ENCODE measurements around the gene CIAO1.

CIAO1 gene

GRCh38 chr2:96250188-96250587, 15.8 kb upstream of the CIAO1 start:
- DNase-seq (ENCODE audit: low read depth) = no peak

GRCh38 chr2:96251721-96252292, 14.2 kb upstream of the CIAO1 start:
- peak; percentile 93 for DNase-seq (ENCODE audit: low read depth)

DNA sequence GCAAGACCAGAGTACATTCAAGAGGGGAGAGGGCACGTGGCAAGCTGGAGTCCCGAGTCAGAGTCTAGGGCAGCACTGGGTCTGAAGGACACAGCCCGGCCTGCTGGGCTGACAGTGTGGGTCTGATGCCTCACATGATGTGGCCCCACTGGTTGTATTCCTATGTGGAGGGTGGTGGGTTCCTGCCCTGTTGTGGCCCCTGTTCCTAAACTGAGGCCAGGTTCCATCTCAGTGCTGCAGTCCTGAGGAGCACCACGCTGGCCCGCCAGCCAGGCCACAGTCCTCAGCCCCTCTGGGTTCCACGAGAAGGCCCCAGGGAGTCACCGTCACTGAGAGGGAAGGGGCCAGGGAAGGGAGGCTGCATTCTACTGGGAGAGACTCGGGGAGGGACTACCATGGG, 13.5 kb upstream of the CIAO1 start:
- DNase-seq (ENCODE audit: low read depth) = no peak

DNA sequence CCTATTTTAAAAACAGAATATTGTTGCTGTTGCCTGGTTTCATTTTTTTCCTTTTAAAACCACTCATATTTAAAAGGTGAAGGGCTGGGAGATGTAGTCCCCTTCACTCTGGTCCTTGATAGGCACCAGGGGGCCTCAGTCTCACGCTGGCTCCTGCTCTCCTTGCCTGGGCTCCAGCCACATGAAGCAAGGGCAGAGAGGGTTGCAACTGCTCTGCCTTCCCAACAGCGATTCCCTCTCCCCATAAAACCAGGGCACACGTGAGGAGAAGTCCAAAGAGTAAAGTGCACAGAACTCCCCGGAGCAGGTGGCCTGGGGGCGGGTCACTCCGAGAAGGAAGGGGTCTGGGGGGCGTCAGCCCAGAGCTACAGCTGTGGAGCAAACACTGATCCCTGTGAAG, 13.0 kb upstream of the CIAO1 start:
- no peak for DNase-seq (ENCODE audit: low read depth)

DNA sequence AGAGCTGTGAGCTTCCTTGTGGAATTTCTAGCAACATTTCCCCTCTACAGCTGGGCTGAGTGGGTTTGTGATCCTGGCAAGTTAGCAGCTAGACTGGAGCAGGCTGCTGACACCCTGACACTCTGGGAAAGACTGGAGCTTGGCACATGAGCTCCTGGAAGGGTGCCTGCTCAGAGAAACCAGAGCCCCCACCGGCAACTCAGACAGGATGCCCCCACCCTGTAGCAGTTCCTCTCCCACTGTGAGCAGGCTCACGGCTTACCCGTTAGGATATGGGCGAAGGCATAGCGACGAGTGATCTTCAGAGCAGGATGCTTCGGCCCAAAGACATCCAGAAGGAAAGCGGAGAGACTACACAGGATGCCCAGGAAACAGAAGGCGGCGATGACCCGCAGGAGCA, 11.5 kb upstream of the CIAO1 start:
- no peak for DNase-seq (ENCODE audit: low read depth)

GRCh38 chr2:96256611-96257113, 9.4 kb upstream of the CIAO1 start:
- DNase-seq (ENCODE audit: low read depth) = no peak

DNA sequence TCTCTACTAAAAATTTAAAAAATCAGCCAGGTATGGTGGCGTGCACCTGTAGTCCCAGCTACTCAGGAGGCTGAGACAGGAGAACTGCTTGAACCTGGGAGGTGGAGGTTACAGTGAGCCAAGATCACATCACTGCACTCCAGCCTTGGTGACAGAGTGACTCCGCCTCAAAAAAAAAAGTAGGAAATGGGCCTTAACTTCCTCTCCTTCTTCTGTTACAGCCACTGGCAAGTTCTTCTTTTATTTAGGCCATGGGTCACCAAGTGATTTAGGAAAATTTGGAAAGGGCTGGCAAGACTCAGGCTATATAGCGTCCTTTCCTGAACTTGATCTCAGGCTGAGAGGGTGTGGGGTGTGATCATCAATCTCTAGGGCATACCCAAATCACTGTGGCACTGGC, 8.3 kb upstream of the CIAO1 start:
- peak; percentile 37 for DNase-seq (ENCODE audit: low read depth)

- DNase-seq (ENCODE audit: low read depth) = peak; percentile 59
These were observed 7.6 kb upstream of the CIAO1 start for GRCh38 chr2:96258166-96259022.

GRCh38 chr2:96259497-96259921, 6.5 kb upstream of the CIAO1 start:
- no peak for DNase-seq (ENCODE audit: low read depth)

DNA sequence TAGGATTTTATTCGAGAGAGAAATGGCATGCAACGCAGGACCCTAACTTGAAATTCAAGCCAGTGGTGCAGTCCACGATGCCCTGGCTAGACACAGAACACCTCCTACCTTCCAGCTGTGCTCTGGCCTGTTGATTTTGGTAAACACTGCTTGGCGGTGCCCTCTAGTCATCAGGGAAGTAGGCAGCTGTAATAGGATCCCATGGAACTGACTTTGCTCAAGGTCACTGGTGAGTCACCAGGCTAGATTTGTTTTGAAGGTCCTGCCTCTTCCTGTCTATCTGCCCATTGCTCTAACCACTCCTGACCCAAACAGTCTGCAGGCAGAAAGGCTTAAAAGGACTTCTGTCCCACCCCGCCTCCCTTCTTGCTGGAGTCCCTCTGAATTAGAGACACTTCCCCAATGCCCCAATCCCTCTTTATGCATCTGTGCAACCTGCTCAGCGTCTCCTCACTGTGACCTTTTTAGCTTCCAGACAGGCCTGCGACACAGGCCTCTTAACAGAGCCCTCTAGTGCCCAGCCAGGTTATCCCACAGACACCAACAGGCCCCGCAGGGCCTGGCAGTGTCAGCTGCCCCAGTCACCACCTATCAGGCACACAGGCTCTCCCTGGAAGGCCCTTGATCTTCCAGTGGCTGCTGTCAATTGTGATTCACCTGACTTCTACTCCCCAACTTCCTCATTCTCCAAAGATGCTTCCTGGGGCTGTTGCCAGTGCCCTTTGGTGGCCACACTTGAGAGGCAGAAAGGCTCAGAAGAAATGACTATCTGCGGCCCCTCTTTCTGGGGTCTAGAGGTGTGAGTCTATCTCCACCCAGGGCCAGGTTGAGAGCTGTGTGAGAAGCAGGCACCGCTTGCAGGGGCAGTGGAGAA, 5.4 kb upstream of the CIAO1 start:
- peak; percentile 87 for DNase-seq (ENCODE audit: low read depth)

GRCh38 chr2:96261328-96262003, 4.6 kb upstream of the CIAO1 start:
- DNase-seq (ENCODE audit: low read depth) = no peak

DNA sequence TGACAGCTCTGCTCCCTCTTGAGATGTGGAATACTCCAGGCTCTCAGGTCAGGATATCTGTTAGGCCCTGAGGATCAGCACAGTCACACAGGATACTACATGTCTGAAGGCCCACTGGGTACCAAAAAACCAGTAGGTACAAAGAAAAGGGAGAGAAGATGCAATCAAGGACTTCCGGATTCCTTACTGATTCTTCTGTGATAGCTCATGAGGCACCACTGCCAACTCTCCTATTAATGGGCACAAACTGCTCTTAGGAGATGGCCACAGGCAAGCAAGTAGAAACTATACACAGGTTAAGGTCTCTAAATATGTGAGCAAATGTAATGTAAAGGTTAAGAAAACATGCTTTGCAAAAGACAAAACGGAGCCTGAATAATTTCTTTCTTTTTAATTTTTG, 3.7 kb upstream of the CIAO1 start:
- DNase-seq (ENCODE audit: low read depth) = peak; percentile 42

- DNase-seq (ENCODE audit: low read depth) = no peak
These were observed 1.9 kb upstream of the CIAO1 start for GRCh38 chr2:96264086-96264485.

DNA sequence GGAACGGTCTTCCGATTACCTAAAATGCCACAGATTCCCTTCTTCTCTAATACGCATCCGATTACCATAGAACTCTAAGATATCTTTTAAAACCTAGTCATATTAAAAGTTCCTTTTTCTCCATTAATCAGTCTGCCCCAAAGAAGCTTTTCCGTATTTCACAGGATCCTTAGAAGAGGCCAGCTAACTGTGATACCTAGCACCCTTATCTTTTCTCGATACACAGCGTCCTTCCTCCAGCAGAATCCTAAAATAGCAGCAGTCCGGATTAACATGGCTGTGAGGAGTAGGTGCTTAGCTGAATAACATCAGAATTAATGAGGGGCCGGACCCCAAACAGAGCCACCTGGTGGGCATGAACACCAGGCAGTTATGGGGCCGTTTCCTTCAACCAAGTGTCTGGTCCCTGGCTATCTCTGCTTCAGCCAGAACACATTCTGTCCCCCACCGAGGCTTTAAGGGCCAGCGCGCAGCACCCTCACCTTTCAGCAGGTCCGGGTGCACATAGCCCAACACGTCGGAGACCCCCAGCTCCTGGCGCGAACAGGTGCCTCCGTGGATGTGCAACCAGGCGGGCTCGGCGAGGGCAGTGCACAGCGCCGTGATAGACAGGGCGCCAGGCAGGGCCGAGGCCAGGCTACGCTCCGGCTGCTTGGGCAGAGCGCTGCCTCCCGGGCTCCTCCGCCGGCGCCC, 1.2 kb upstream of the CIAO1 start:
- DNase-seq (ENCODE audit: low read depth) = no peak

GRCh38 chr2:96265349-96265839, 631 bp upstream of the CIAO1 start:
- peak; percentile 22 for DNase-seq (ENCODE audit: low read depth)

DNA sequence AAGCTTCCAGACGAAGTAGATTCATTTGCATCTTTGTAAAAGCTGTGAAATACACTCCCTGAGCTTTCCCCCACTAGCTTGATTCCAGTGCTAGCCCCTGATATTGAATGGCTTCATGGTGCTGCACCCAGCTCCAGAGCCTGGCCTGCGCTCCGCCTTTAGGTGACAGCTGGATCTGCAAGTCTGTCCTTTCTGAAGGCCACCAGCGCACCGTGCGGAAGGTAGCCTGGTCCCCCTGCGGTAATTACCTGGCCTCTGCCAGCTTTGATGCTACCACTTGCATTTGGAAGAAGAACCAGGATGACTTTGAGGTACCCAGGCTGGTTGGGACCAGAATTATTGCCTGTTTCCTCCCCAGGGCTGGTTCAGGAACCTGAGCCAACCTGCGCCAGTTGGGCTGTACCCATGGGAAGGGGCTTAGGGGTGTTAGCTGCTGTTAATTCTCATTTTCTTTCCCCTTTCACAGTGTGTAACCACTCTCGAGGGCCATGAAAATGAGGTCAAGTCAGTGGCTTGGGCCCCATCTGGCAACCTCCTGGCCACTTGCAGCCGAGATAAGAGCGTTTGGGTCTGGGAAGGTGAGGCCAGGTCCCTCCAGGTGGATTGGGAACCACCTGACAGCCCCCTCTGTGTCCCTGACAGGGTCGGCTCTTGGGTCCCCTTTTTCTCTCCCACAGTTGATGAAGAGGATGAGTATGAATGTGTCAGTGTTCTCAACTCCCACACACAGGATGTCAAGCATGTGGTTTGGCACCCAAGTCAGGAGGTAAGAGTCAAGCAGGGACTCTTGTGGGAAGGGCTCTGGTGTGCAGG, 1.3 kb downstream of the CIAO1 start:
- peak; percentile 21 for DNase-seq (ENCODE audit: low read depth)

DNA sequence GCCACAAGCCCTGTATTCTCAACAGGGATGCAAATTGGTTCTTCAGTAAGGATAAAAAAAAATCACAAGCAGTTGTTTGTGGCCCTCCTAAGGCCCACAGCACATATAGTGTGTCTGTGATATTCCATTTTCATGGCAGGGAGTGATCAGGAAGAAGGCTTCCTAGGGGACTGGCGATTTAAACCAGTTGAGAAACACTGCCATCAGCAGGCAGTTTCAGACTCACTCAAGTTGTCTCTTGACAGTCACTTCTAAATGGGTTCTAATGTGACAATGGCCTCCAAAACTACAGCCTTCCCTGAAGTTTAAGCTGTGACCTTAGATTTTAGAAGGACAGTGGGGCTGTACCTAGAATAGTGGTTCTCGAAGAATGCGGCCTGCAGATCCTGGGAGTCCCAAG, 6.0 kb downstream of the CIAO1 start:
- DNase-seq (ENCODE audit: low read depth) = no peak

DNA sequence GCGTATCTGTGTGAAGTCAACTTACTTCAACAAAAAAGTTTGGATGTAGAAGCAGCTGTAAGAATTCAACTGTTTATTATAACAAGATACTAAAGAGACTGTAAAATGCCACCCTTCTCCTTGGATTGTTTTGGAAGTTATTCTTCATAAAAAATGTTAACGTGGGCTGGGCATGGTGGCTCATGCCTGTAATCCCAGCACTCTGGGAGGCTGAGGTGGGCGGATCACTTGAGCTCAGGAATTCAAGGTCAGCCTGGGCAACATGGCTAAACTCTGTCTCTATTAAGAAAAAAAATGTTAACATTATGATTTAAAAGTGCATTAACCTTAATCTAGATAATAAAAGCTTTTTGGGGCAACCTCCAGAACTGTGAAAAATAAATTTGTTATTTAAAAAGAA, 7.7 kb downstream of the CIAO1 start:
- no peak for DNase-seq (ENCODE audit: low read depth)

DNA sequence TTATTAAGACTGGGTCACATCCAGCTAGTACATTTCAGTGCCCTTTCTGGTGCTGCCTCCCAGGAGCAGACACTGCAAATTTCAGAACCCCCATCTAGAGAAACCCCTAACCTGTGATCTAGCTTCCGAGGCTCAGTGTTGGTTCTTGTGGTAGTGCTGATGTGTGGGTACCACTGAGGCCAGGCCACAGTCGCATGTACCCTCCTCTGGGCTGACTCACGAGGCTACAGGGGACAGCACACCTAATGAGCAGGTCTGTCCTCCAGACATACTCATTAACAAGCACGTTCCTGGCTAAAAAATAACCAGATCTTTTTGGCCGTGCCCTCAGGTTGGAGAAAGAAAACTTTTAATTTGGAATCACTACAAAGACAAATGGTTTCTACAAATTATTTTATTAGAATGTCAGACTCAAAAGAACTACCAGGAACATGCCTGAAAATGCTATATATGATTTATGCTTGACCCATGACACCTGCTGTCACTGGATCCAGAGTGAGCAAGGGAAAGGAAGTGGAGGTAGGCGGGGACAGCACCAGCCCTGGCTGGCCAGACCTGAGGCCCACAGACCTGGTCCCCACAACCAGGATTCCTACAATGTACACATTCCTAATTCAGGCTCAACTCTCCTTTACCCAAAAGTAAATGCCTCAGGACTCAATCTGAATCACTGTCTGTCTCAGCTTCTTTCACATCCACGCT, 8.5 kb downstream of the CIAO1 start:
- DNase-seq (ENCODE audit: low read depth) = no peak
